HL-60/S4 (cell line): ENCODE data around the gene CCRL2.
"Not testable (repeated sequence)": the region's sequence is repeated elsewhere in the genome, so short reads cannot be mapped to it uniquely, and the experiment has no call there.

Experiments
- in situ Hi-C: fragments of 300-500 bp; cut with MboI; formaldehyde crosslinking; loops from 2 replicates; pipeline ENCODE4 v1.14.3; 2022; ENCODE audit warnings: low sequenced_read_pairs

CCRL2 gene

GRCh38 chr3:46375814-46376213 lies 31.2 kb upstream of the CCRL2 start:
- in situ Hi-C loops = loop anchor here (10.0 kb wide), 1 partner anchor 291 kb away; no protein-coding TSS in a partner anchor

- in situ Hi-C loops = loop anchor here (10.0 kb wide), 1 partner anchor 294 kb away; no protein-coding TSS in a partner anchor
Measured at GRCh38 chr3:46378426-46378942, 28.6 kb upstream of the CCRL2 start.

- in situ Hi-C loops = no loop called here
Measured at GRCh38 chr3:46380471-46381221, 26.4 kb upstream of the CCRL2 start.

- in situ Hi-C loops = no loop called here
Measured at GRCh38 chr3:46381625-46382024, 25.4 kb upstream of the CCRL2 start.

GRCh38 chr3:46383211-46383950 lies 23.7 kb upstream of the CCRL2 start:
- in situ Hi-C loops = no loop called here

GRCh38 chr3:46383951-46384330 lies 23.1 kb upstream of the CCRL2 start:
- in situ Hi-C loops = no loop called here

GRCh38 chr3:46386205-46386604 lies 20.9 kb upstream of the CCRL2 start:
- in situ Hi-C loops = no loop called here

- in situ Hi-C loops = not testable (repeated sequence)
Measured at GRCh38 chr3:46388847-46389246, 18.2 kb upstream of the CCRL2 start.

GRCh38 chr3:46389306-46389705 lies 17.8 kb upstream of the CCRL2 start:
- in situ Hi-C loops = no loop called here

GRCh38 chr3:46391526-46391925 lies 15.5 kb upstream of the CCRL2 start:
- in situ Hi-C loops = not testable (repeated sequence)

GRCh38 chr3:46393011-46393410 lies 14.0 kb upstream of the CCRL2 start:
- in situ Hi-C loops = no loop called here

- in situ Hi-C loops = no loop called here
Measured at GRCh38 chr3:46393554-46394434, 13.3 kb upstream of the CCRL2 start.

GRCh38 chr3:46395210-46395661 lies 11.8 kb upstream of the CCRL2 start:
- in situ Hi-C loops = no loop called here

GRCh38 chr3:46395766-46396530 lies 11.1 kb upstream of the CCRL2 start:
- in situ Hi-C loops = no loop called here

GRCh38 chr3:46397111-46397510 lies 9.9 kb upstream of the CCRL2 start:
- in situ Hi-C loops = no loop called here

GRCh38 chr3:46398186-46398955 lies 8.7 kb upstream of the CCRL2 start:
- in situ Hi-C loops = no loop called here

GRCh38 chr3:46399098-46399497 lies 8.0 kb upstream of the CCRL2 start:
- in situ Hi-C loops = no loop called here

- in situ Hi-C loops = no loop called here
Measured at GRCh38 chr3:46399557-46399956, 7.5 kb upstream of the CCRL2 start.

- in situ Hi-C loops = no loop called here
Measured at GRCh38 chr3:46400000-46400734, 6.9 kb upstream of the CCRL2 start.
